HG03095 (cell line): ENCODE results near the gene TYSND1.
A peak's percentile ranks its signal among the peaks of the same experiment; 100 is the strongest.
"Not testable (repeated sequence)": the region's sequence is repeated elsewhere in the genome, so short reads cannot be mapped to it uniquely, and the experiment has no call there.

Source experiments
- ATAC-seq: cut with Tn5 transposase; IDR thresholded peaks from one replicate; pipeline ENCODE4 v1.9.1; 2021; ENCODE audit warnings: moderate library complexity; ENCODE audit not compliant: unreplicated experiment

The TYSND1 gene, protein sequence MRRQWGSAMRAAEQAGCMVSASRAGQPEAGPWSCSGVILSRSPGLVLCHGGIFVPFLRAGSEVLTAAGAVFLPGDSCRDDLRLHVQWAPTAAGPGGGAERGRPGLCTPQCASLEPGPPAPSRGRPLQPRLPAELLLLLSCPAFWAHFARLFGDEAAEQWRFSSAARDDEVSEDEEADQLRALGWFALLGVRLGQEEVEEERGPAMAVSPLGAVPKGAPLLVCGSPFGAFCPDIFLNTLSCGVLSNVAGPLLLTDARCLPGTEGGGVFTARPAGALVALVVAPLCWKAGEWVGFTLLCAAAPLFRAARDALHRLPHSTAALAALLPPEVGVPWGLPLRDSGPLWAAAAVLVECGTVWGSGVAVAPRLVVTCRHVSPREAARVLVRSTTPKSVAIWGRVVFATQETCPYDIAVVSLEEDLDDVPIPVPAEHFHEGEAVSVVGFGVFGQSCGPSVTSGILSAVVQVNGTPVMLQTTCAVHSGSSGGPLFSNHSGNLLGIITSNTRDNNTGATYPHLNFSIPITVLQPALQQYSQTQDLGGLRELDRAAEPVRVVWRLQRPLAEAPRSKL

GRCh38 chr10:70146489-70147258 is at the start of gene TYSND1:
TYSND1 (minus strand) TSS chr10:70146700; CDS start chr10:70146586, 114 bp downstream.
- ATAC-seq = peak; percentile 93

- ATAC-seq = no peak
These were observed 46.9 kb upstream of the TYSND1 start for GRCh38 chr10:70193391-70193844.

DNA sequence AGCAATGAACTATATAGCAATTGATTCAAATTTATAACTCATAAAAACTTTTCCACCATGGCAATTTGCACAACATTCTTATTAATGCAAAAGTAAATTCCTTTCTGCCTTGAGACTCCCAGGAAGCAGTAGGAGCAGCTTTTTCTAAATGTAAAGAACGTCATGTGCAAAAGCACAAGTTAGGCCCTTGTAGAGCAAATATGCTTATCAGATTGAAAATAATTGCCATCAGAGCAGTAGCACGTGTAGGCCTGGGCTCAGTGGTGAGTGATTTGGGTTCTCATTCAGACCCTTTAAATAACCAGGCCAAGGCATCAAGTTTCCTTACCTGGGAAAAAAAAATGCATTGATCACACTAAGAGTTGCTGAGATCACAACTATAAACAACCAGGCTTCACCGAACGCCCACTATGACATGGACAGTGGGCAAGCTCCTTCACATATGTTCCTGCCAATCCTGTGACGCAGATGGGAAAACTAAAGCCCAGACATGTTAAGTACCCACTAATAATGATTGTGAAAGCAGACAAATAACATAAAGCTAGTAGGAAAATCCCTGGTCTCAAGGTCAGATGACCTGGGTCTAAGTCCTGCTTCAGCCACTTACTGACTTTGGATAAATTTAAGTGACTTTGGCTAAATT is 45.9 kb upstream of the TYSND1 start:
- no peak for ATAC-seq

GRCh38 chr10:70191972-70192305 is 45.4 kb upstream of the TYSND1 start:
- no peak for ATAC-seq

- ATAC-seq = no peak
These were observed 44.9 kb upstream of the TYSND1 start for GRCh38 chr10:70191161-70191971.

DNA sequence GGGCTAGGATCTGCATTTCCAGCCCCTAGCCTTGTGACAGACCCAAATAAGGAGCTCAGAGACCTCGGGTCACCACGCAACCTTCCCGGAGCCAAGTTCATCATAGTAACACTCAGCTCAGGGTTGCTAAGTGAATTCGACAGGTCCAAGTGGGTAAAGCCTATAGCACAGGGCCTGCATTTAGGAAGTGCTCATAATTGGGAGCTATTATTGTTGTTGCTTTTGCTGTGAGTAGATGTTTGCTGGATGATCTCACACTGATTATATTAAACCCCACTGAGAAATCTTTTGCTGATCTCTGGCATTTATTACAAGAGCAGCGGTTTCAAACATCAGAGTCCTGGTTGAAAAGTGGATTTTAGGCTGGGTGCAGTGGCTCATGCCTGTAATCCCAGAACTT is 44.1 kb upstream of the TYSND1 start:
- no peak for ATAC-seq

- no peak for ATAC-seq
These were observed 43.6 kb upstream of the TYSND1 start for GRCh38 chr10:70190102-70190501.

DNA sequence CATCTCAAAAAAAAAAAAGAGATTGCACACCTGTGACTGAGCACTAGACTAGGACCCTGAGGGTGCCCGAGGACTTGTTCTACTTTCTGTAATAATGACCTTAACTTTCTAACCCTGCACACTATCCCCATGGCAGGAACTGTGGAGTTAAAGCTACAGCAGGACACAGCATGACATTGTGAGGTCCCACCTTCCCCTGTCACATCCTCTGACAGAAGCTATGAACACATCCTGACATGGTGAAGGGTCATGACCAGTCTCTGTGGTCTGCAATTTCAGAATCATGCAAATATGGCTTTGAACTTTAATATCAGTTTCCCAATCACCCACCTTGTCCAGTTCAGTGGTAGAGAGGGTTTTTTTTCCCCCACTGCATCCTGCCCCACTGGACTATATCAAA is 42.3 kb upstream of the TYSND1 start:
- no peak for ATAC-seq

- ATAC-seq = no peak
These were observed 40.1 kb upstream of the TYSND1 start for GRCh38 chr10:70186571-70186970.

DNA sequence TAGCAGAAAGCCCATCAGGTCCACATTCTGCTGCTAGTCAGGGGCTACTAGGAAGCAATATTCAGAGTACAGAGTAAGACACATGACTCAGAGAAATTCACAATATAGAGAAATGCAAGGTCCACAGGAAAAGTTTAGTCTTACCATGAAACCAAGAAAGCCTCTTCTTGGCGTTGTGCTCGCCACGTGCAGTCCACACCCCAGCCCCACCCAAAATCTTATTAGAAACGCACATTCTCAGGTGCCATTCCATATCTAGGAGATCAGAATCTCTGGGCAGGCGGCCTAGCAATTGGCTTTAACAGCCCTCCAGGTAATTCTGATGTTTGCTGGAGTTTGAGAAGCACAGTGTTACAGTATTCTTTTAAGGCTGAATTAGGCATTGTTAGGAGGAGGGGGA is 39.6 kb upstream of the TYSND1 start:
- ATAC-seq = no peak

DNA sequence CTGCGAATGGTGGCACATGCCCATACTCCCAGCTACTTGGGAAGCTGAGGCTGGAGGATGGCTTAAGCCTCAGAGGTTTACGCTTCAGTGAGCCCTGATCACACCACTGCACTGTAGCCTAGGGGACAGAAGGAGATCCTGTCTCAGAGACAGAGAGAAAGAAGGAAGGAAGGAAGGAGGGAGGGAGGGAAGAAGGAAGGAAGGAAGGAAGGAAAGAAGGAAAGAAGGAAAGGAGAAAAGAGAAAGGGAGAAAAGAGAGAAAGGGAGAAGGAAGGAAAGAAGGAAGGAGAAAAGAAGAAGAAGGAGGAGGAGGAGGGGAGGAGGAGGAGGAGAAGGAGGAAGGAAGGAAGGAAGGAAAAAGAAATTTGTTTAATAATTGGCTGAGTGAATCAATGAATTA is 36.8 kb upstream of the TYSND1 start:
- ATAC-seq = no peak

DNA sequence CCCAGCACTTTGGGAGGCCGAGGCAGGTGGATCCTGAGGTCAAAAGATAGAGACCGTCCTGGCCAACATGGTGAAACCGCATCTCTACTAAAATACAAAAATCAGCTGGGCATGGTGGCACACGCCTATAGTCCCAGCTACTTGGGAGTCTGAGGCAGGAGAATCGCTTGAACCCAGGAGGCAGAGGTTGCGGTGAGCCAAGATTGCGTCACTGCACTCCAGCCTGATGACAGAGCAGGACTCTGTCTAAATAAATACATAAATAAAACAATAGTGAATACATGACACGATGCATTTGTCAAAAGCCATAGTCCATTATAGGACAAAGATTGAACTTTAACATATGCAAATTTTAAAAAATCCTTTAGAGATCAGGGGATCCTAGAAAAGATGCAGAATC is 32.7 kb upstream of the TYSND1 start:
- ATAC-seq = not testable (repeated sequence)

- no peak for ATAC-seq
These were observed 31.7 kb upstream of the TYSND1 start for GRCh38 chr10:70178139-70178725.

DNA sequence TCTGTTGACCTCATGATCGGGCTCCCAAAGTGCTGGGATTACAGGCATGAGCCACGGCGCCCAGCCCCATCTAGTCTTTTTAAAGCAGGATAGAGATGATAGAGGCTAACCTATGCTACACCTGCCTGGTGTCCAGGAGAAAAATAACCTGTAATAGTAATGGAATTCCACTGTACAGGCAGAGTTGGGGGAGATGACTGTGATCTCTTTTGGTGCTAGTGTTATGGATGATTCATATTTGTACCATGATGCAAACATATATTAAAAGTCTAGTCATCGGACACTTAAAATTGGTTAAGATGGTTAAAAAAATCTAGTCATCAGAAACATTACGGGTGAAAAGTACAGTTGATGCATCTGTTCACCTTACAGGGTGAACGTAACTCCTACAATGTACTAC is 29.9 kb upstream of the TYSND1 start:
- no peak for ATAC-seq

DNA sequence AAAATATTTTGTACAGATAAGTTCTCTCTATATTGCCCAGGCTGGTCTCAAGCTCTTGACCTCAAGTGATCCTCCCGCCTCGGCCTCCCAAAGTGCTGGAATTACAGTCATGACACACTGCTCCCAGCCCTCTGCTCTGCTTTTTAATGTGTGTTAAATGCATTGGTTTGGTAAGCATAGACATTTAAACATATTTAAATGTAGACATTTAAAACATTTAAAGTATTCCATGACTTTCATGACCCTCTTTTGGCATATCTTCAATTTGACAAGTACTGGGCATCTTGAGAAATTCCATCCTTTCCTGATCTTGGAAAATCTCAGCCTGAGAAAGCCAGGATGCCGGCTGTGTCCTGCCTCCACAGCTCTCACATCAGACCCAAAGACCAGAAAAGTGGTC is 29.0 kb upstream of the TYSND1 start:
- no peak for ATAC-seq

DNA sequence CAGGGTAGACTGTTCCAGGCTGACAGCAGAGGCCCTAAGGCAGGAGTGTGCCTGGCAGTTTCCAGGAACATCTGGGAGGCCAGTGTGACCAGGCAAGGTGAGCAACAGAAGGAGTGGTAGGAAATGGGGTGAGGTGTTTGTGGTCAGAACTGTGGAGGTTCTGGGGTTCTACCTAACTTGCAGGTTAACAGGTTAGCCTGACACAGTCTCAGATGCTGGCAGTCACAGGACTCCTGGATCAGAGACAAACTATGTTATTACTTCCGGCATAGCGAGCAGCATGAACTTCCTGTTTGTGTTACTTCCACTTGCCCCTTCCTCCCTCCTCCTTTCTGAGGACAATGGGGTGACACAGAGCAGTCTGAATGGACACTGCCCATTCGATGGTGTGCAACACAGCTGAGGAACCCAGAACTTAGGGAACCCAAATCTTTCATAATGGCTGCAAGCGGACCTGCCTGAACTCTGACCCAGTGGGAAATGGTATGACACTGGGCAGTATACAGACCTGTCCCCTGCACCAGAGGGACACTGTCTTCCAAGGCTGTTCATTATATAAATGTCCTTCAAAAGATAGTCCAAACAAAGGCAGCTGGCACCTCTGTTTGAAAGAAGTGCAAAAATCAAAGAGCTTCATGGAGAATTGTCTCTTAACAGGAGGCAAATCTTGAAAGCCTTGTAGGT is 27.7 kb upstream of the TYSND1 start:
- no peak for ATAC-seq

DNA sequence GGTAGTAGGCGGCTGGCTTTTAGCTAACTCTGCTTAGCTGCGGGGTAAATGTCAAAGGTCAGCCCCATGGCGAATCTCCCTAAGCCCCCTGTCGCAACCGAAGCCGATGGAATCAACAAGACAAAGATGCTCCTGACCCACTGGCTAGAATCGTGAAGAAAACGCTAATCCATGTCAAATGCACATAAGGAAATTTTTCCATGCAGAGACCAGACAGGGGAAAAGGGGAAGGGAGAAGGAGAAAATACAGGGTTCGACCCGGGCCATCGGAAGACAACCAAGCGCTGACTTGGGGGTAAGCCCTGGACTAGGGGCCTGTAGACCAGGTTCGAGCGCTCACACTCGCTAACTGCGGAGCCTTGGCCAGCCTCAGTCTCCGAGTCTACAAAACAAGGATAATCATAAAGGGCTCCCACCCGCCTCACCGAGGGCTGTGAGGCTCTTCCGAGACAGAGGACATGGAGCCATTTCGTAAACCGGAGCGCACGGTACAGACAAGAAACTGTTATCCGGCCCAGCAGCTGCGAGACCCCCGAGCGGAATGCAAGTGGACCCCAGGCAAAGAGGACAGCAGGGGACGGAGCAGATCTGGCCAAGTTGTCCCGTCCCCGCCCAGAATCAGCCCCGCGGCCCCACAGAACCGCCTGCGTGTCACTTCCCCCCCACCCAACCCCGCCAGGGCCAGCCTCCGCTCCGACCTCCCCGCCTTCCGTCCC is 23.3 kb upstream of the TYSND1 start:
- ATAC-seq = no peak

GRCh38 chr10:70169011-70169410 is 22.5 kb upstream of the TYSND1 start:
- no peak for ATAC-seq

GRCh38 chr10:70167246-70167645 is 20.7 kb upstream of the TYSND1 start:
- no peak for ATAC-seq
